H9 (cell line): ENCODE measurements around the gene SBF1. TPM values are rescaled to one million over a fixed set of nuclear protein-coding genes. Genes with fewer than 3 reads are reported as not detected.

Source experiments
- DNase-seq: peaks from one replicate; pipeline ENCODE4 v3.0.0-alpha.2; 2017
- H2AFZ ChIP-seq: one replicate; pipeline ENCODE4 v1.6.1; 2013; ENCODE audit warnings: mild to moderate bottlenecking, low read length, control low read depth, moderate library complexity
- H2AK5ac ChIP-seq: 2 replicates; pipeline ENCODE4 v1.6.1; 2013; ENCODE audit warnings: low read length, control low read depth, mixed read lengths; ENCODE audit not compliant: insufficient read length
- H2BK120ac ChIP-seq: one replicate; pipeline ENCODE4 v1.6.1; 2013; ENCODE audit warnings: low read depth, mild to moderate bottlenecking, low read length, control low read depth, inconsistent platforms; ENCODE audit not compliant: poor library complexity, severe bottlenecking
- H2BK12ac ChIP-seq: 2 replicates; pipeline ENCODE4 v1.6.1; 2013; ENCODE audit warnings: low read length, control low read depth, mixed read lengths, low read depth; ENCODE audit not compliant: insufficient read length
- H2BK15ac ChIP-seq: 2 replicates; pipeline ENCODE4 v1.6.1; 2013; ENCODE audit warnings: low read depth, low read length, control low read depth
- H2BK20ac ChIP-seq: one replicate; pipeline ENCODE4 v1.6.1; 2013; ENCODE audit warnings: low read depth, mild to moderate bottlenecking, low read length, control low read depth, inconsistent platforms; ENCODE audit not compliant: poor library complexity, severe bottlenecking
- H2BK5ac ChIP-seq: 2 replicates; pipeline ENCODE4 v1.6.1; 2013; ENCODE audit warnings: low read length, control low read depth, mixed read lengths; ENCODE audit not compliant: insufficient read length
- H3K14ac ChIP-seq: 2 replicates; pipeline ENCODE4 v1.6.1; 2013; ENCODE audit warnings: low read length, control low read depth; ENCODE audit not compliant: insufficient read depth
- H3K18ac ChIP-seq: 2 replicates; pipeline ENCODE4 v1.6.1; 2013; ENCODE audit warnings: low read depth, mild to moderate bottlenecking, mixed read lengths, low read length, control low read depth; ENCODE audit not compliant: insufficient read length
- H3K23ac ChIP-seq: 2 replicates; pipeline ENCODE4 v1.6.1; 2013; ENCODE audit warnings: low read length, control low read depth, mixed read lengths, low read depth; ENCODE audit not compliant: insufficient read length
- H3K23me2 ChIP-seq: 2 replicates; pipeline ENCODE4 v1.6.1; 2013; ENCODE audit warnings: low read depth, mild to moderate bottlenecking, mixed read lengths, low read length, control low read depth; ENCODE audit not compliant: insufficient read length, poor library complexity, severe bottlenecking
- H3K27ac ChIP-seq: 2 replicates; pipeline ENCODE4 v1.5.1; 2013; ENCODE audit warnings: low read length, control low read depth, mixed read lengths, low read depth; ENCODE audit not compliant: insufficient read length
- H3K27me3 ChIP-seq: 2 replicates; pipeline ENCODE4 v1.6.1; 2013; ENCODE audit warnings: low read length, control low read depth, inconsistent platforms; ENCODE audit not compliant: insufficient read depth
- H3K4ac ChIP-seq: 2 replicates; pipeline ENCODE4 v1.6.1; 2013; ENCODE audit warnings: low read depth, mild to moderate bottlenecking, control low read depth, inconsistent platforms, low read length, moderate library complexity
- H3K4me1 ChIP-seq: 2 replicates; pipeline ENCODE4 v1.6.1; 2013; ENCODE audit warnings: low read length, control low read depth, inconsistent platforms; ENCODE audit not compliant: insufficient read depth
- H3K4me2 ChIP-seq: 2 replicates; pipeline ENCODE4 v1.6.1; 2013; ENCODE audit warnings: low read length, control low read depth, mixed read lengths; ENCODE audit not compliant: insufficient read length, insufficient read depth
- H3K56ac ChIP-seq: 2 replicates; pipeline ENCODE4 v1.6.1; 2013; ENCODE audit warnings: low read depth, mild to moderate bottlenecking, mixed read lengths, low read length, control low read depth; ENCODE audit not compliant: insufficient read length
- H3K79me1 ChIP-seq: 2 replicates; pipeline ENCODE4 v1.6.1; 2013; ENCODE audit warnings: low read depth, mild to moderate bottlenecking, moderate library complexity, low read length, control low read depth, inconsistent platforms; ENCODE audit not compliant: insufficient read depth, poor library complexity, severe bottlenecking
- H3K79me2 ChIP-seq: 2 replicates; pipeline ENCODE4 v1.6.1; 2013; ENCODE audit warnings: low read length, control low read depth, inconsistent platforms; ENCODE audit not compliant: insufficient read depth
- H3K9ac ChIP-seq: 2 replicates; pipeline ENCODE4 v1.6.1; 2013; ENCODE audit warnings: low read length, control low read depth, mixed read lengths; ENCODE audit not compliant: insufficient read length; ENCODE audit errors: extremely low read depth
- H3K9me3 ChIP-seq: one replicate; pipeline ENCODE4 v1.6.1; 2013; ENCODE audit warnings: low read depth, low read length, inconsistent platforms; ENCODE audit not compliant: control insufficient read depth
- H3T11ph ChIP-seq: one replicate; pipeline ENCODE4 v1.6.1; 2013; ENCODE audit warnings: mild to moderate bottlenecking, low read length, control low read depth, inconsistent platforms
- H4K20me1 ChIP-seq: one replicate; pipeline ENCODE4 v1.6.1; 2013; ENCODE audit not compliant: control insufficient read depth, insufficient read length, insufficient read depth
- H4K5ac ChIP-seq: 2 replicates; pipeline ENCODE4 v1.6.1; 2013; ENCODE audit warnings: low read depth, mild to moderate bottlenecking, mixed read lengths, low read length, control low read depth; ENCODE audit not compliant: insufficient read length
- H4K8ac ChIP-seq: replicated peaks from 2 replicates; pipeline ENCODE4 v1.6.1; 2013; ENCODE audit warnings: low read length, control low read depth, mixed read lengths, low read depth; ENCODE audit not compliant: insufficient read length
- H4K91ac ChIP-seq: 2 replicates; pipeline ENCODE4 v1.6.1; 2013; ENCODE audit warnings: low read depth, mild to moderate bottlenecking, moderate library complexity, mixed read lengths, low read length, control low read depth; ENCODE audit not compliant: insufficient read length
- H3K27ac Mint-ChIP-seq, 3 experiments: 2 replicates in 2 of 3; 3 replicates in 1 of 3; pipeline ENCODE4 v1.8.0; 2020 to 2021; ENCODE audit warnings: mixed read lengths in 3 of 3, mild to moderate bottlenecking in 1 of 3, moderate library complexity in 1 of 3
- H3K27me3 Mint-ChIP-seq: 2 replicates; pipeline ENCODE4 v1.8.0; 2021; ENCODE audit warnings: low read depth, mild to moderate bottlenecking, moderate library complexity, mixed read lengths
- H3K36me3 Mint-ChIP-seq, 3 experiments: 2 replicates in 2 of 3; 3 replicates in 1 of 3; pipeline ENCODE4 v1.8.0; 2020 to 2021; ENCODE audit warnings: low read depth in 3 of 3, mixed read lengths in 3 of 3; ENCODE audit not compliant: insufficient read depth in 1 of 3
- H3K4me1 Mint-ChIP-seq, 2 experiments: 2 replicates each; pipeline ENCODE4 v1.8.0; 2020; ENCODE audit warnings: mixed read lengths in 2 of 2
- H3K4me3 Mint-ChIP-seq, 2 experiments: 2 replicates in 1 of 2; 3 replicates in 1 of 2; pipeline ENCODE4 v1.8.0; 2020 to 2021; ENCODE audit warnings: mild to moderate bottlenecking in 2 of 2, mixed read lengths in 2 of 2, moderate library complexity in 1 of 2
- H3K9me3 Mint-ChIP-seq, 2 experiments: 2 replicates in 1 of 2; 3 replicates in 1 of 2; pipeline ENCODE4 v1.8.0; 2020; ENCODE audit warnings: mild to moderate bottlenecking in 2 of 2, mixed read lengths in 2 of 2, moderate library complexity in 1 of 2
- CTCF ChIP-seq: fragments of 200-600 bp; sonication (generic); conservative IDR thresholded peaks from 3 replicates; pipeline ENCODE4 v1.8.0; 2021; ENCODE audit warnings: antibody characterized with exemption, mild to moderate bottlenecking
- WGBS: extraction: QIAGEN DNeasy Blood & Tissue Kit; methylation state at CpG from one replicate; pipeline ENCODE4 v1.1.7; 2013; ENCODE audit warnings: missing lambda C conversion rate, low lambda C conversion rate, mixed read lengths; ENCODE audit not compliant: insufficient read length; ENCODE audit errors: extremely low coverage; 5-methylcytosine and 5-hydroxymethylcytosine counted together
- total RNA-seq: library from RNA; stranded (reverse); gene quantifications from 2 replicates; pipeline ENCODE4 v1.2.1, GENCODE V29; 2021

SBF1 gene
- total RNA-seq, 1 experiment from 2014 or later: 69.8 TPM

- H3K4me1 Mint-ChIP-seq: peaks cover 3 to 6% of the 10 kb centered on the region in 2 experiments; a peak in 2 of 4 replicates
- Histone ChIP-seq H2AFZ (no peak overlapping the region), H3K14ac (no peak overlapping the region), H3K9me3 (no peaks in the 10 kb centered on the region), H2BK15ac (no peak overlapping the region), H2BK120ac (no peak overlapping the region), H2BK12ac (no peak overlapping the region), H3K18ac (no peak overlapping the region), H2BK5ac (no peak overlapping the region), H3K4me2 (no peak overlapping the region), H3T11ph (no peak overlapping the region), H3K23me2 (peaks cover 5% of the 10 kb centered on the region), H3K4me1 (no peaks in the 10 kb centered on the region), H3K27ac (no peak overlapping the region), H3K4ac (no peak overlapping the region), H3K79me2 (no peaks in the 10 kb centered on the region), H3K27me3 (peaks cover under 1% of the 10 kb centered on the region; the same call in 1 of the 2 replicates), H3K9ac (no peak overlapping the region), H3K56ac (no peak overlapping the region), H2BK20ac (no peak overlapping the region), H4K20me1 (no peaks in the 10 kb centered on the region), H4K91ac (no peak overlapping the region), H3K23ac (no peak overlapping the region), H4K8ac (no peak overlapping the region), H3K79me1 (no peaks in the 10 kb centered on the region), H4K5ac (no peak overlapping the region), H2AK5ac (no peak overlapping the region)
- WGBS: no CpG with 5 or more reads among the region's 29 CpGs
- no peaks in the 10 kb centered on the region for H3K9me3 Mint-ChIP-seq
- H3K27ac Mint-ChIP-seq: peak overlapping the region in 1 of 3 experiments; percentile 51; a peak in 2 of 7 replicates
- H3K4me3 Mint-ChIP-seq: no peak overlapping the region
- H3K27me3 Mint-ChIP-seq: peaks cover 9% of the 10 kb centered on the region
- DNase-seq: no peak
- H3K36me3 Mint-ChIP-seq: peaks cover 0 to 2% (median 0%) of the 10 kb centered on the region in 3 experiments; a peak in 1 of 7 replicates
- no peak for TF ChIP-seq CTCF
Observed at GRCh38 chr22:50485221-50486131, 10.6 kb upstream of the SBF1 start.
